ENCODE measurements around the gene MCF2L.

Gene MCF2L

DNA sequence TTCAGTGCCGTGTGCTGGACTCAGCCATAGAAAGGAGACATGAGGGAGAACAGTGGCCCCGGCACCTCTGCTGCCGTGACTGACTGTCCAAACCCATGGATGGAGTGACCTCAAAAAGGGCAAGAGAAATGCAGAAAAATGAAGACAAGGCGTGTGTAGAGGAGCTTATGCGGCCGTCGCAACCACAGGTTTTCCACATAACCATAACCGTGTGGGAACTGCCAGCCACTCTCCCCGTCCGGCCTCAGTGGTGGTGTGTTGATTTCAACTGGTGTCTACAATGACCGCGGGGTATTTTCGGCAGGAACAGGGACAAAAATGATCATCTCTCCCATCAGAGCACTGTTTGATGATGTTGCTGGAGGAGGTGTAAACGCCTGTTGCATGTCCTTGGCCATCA lies 93.7 kb downstream of the MCF2L start:
- peaks cover 0 to 17% of the 10 kb centered on the region in 2 experiments for H3K27me3 ChIP-seq (ENCODE audit: control insufficient read depth in 1 of 2, insufficient read depth in 1 of 2, low read length in 2 of 2)
- H3K4me1 ChIP-seq (ENCODE audit: control insufficient read depth, insufficient read depth, low read depth, low read length) = peaks cover 3% of the 10 kb centered on the region
- no peak overlapping the region for H3K4me2 ChIP-seq (ENCODE audit: low read length, poor library complexity, severe bottlenecking)
- no peaks in the 10 kb centered on the region for H3K79me1 ChIP-seq (replicated peaks; ENCODE audit: low read length, poor library complexity, severe bottlenecking)
- H3K23ac ChIP-seq (ENCODE audit: low read length in 2 of 2) = no peak overlapping the region
- H3K4ac ChIP-seq (ENCODE audit: low read depth in 1 of 2, low read length in 2 of 2) = no peak overlapping the region
- H3K14ac ChIP-seq (ENCODE audit: low read length in 2 of 2) = no peak overlapping the region
- no peak overlapping the region for H2AFZ ChIP-seq (ENCODE audit: low read depth, low read length)
- H2BK5ac ChIP-seq (ENCODE audit: low read depth, low read length, poor library complexity, severe bottlenecking) = no peak overlapping the region
- no peak overlapping the region for H3K4me3 ChIP-seq (ENCODE audit: insufficient read depth in 1 of 2, low read depth in 1 of 2, low read length in 2 of 2)
- no peak overlapping the region for H3K9ac ChIP-seq (ENCODE audit: low read length)
- H4K8ac ChIP-seq (ENCODE audit: low read length) = no peak overlapping the region
- DNase-seq = no peak
- 89% methylated on average over 14 of the region's 14 CpGs for WGBS
- H3K36me3 ChIP-seq (ENCODE audit: control insufficient read depth in 1 of 2, insufficient read depth in 2 of 2, low read depth in 1 of 2, low read length in 2 of 2) = no peaks in the 10 kb centered on the region
- H3K27ac ChIP-seq (ENCODE audit: low read length, poor library complexity, severe bottlenecking) = no peak overlapping the region
- no peak overlapping the region for H2BK12ac ChIP-seq (ENCODE audit: low read length in 2 of 2)
- H2AK5ac ChIP-seq (ENCODE audit: low read length, severe bottlenecking) = no peak overlapping the region
- H4K91ac ChIP-seq (ENCODE audit: low read length) = no peak overlapping the region
- H2BK120ac ChIP-seq (ENCODE audit: low read depth, low read length) = no peak overlapping the region
- H3K18ac ChIP-seq (ENCODE audit: low read depth in 1 of 2, low read length in 2 of 2) = no peak overlapping the region
- no peak overlapping the region for H2BK15ac ChIP-seq (ENCODE audit: low read depth, poor library complexity, severe bottlenecking)
- H3K9me3 ChIP-seq (ENCODE audit: control insufficient read depth, low read length) = no peaks in the 10 kb centered on the region

DNA sequence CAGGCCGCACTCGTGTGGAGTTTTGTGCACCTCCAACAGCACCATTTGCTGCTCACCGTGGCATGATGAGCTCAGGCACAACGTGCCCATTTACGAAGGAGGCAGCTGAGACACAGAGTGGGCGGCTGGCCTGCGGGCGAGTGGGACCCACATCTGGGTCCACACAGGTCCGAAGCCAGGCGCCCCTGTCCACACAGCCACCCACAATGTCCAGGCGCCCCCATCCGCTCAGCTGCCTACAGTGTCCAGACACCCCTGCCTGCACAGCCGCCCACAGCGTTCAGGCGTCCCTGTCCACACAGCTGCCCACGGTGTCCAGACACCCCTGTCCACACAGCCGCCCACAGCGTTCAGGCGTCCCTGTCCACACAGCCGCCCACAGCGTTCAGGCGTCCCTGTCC lies 94.1 kb downstream of the MCF2L start:
- Histone ChIP-seq H3K14ac (ENCODE audit: low read length in 2 of 2) (no peak overlapping the region), H3K23ac (ENCODE audit: low read length in 2 of 2) (no peak overlapping the region), H2BK120ac (ENCODE audit: low read depth, low read length) (no peak overlapping the region), H2BK15ac (ENCODE audit: low read depth, poor library complexity, severe bottlenecking) (no peak overlapping the region), H4K91ac (ENCODE audit: low read length) (no peak overlapping the region), H3K79me1 (replicated peaks; ENCODE audit: low read length, poor library complexity, severe bottlenecking) (no peaks in the 10 kb centered on the region), H3K36me3 (ENCODE audit: control insufficient read depth in 1 of 2, insufficient read depth in 2 of 2, low read depth in 1 of 2, low read length in 2 of 2) (no peaks in the 10 kb centered on the region), H3K9ac (ENCODE audit: low read length) (no peak overlapping the region), H2BK12ac (ENCODE audit: low read length in 2 of 2) (no peak overlapping the region), H2AFZ (ENCODE audit: low read depth, low read length) (no peak overlapping the region), H3K9me3 (ENCODE audit: control insufficient read depth, low read length) (no peaks in the 10 kb centered on the region), H3K4me1 (ENCODE audit: control insufficient read depth, insufficient read depth, low read depth, low read length) (peaks cover 3% of the 10 kb centered on the region), H3K18ac (ENCODE audit: low read depth in 1 of 2, low read length in 2 of 2) (no peak overlapping the region), H4K8ac (ENCODE audit: low read length) (no peak overlapping the region), H2AK5ac (ENCODE audit: low read length, severe bottlenecking) (no peak overlapping the region), H3K27me3 (ENCODE audit: control insufficient read depth in 1 of 2, insufficient read depth in 1 of 2, low read length in 2 of 2) (peaks cover 0 to 17% of the 10 kb centered on the region in 2 experiments), H3K4me2 (ENCODE audit: low read length, poor library complexity, severe bottlenecking) (no peak overlapping the region), H3K4ac (ENCODE audit: low read depth in 1 of 2, low read length in 2 of 2) (no peak overlapping the region), H3K27ac (ENCODE audit: low read length, poor library complexity, severe bottlenecking) (no peak overlapping the region), H3K4me3 (ENCODE audit: insufficient read depth in 1 of 2, low read depth in 1 of 2, low read length in 2 of 2) (no peak overlapping the region), H2BK5ac (ENCODE audit: low read depth, low read length, poor library complexity, severe bottlenecking) (no peak overlapping the region)
- 93% methylated on average over 22 of the region's 22 CpGs for WGBS
- DNase-seq = no peak

DNA sequence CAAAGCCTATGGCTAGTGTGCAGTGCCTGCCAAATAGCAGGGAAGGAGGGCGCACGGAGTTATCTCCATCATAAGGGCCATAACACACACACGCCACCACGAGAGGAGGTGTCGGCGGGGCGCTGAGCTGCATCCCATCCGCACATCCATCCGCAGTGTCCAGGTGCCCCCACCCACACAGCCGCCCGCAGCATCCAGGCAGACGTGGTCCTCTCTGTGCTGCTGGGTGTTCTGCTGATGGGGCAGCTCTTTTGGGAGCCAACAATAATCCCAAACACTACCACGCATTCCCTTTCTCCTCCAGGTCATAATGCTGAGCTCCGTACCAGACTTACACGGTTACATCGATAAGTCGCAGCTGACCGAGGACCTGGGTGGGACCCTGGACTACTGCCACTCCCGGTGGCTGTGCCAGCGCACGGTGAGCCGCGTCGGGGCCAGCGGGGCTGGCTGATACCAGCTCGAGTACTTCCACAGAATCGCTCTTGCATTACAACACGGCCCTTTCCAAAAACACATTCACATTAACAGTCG lies 95.1 kb downstream of the MCF2L start:
- no peak overlapping the region for H3K14ac ChIP-seq (ENCODE audit: low read length in 2 of 2)
- no peak overlapping the region for H4K91ac ChIP-seq (ENCODE audit: low read length)
- H2BK15ac ChIP-seq (ENCODE audit: low read depth, poor library complexity, severe bottlenecking) = no peak overlapping the region
- H3K79me1 ChIP-seq (replicated peaks; ENCODE audit: low read length, poor library complexity, severe bottlenecking) = no peaks in the 10 kb centered on the region
- no peaks in the 10 kb centered on the region for H3K36me3 ChIP-seq (ENCODE audit: control insufficient read depth in 1 of 2, insufficient read depth in 2 of 2, low read depth in 1 of 2, low read length in 2 of 2)
- no peak for DNase-seq
- H3K4me2 ChIP-seq (ENCODE audit: low read length, poor library complexity, severe bottlenecking) = no peak overlapping the region
- H3K27me3 ChIP-seq (ENCODE audit: control insufficient read depth in 1 of 2, insufficient read depth in 1 of 2, low read length in 2 of 2) = peaks cover 0 to 16% of the 10 kb centered on the region in 2 experiments
- no peak overlapping the region for H3K23ac ChIP-seq (ENCODE audit: low read length in 2 of 2)
- 90% methylated on average over 21 of the region's 29 CpGs for WGBS
- H3K27ac ChIP-seq (ENCODE audit: low read length, poor library complexity, severe bottlenecking) = no peak overlapping the region
- H2AK5ac ChIP-seq (ENCODE audit: low read length, severe bottlenecking) = no peak overlapping the region
- H3K4me1 ChIP-seq (ENCODE audit: control insufficient read depth, insufficient read depth, low read depth, low read length) = peaks cover 3% of the 10 kb centered on the region
- H2AFZ ChIP-seq (ENCODE audit: low read depth, low read length) = no peak overlapping the region
- H3K18ac ChIP-seq (ENCODE audit: low read depth in 1 of 2, low read length in 2 of 2) = peak overlapping the region in 1 of 2 experiments; percentile 23
- peak overlapping the region in 1 of 2 experiments; percentile 79 for H3K4me3 ChIP-seq (ENCODE audit: insufficient read depth in 1 of 2, low read depth in 1 of 2, low read length in 2 of 2)
- peak overlapping the region; percentile 86 for H3K9ac ChIP-seq (ENCODE audit: low read length)
- no peak overlapping the region for H4K8ac ChIP-seq (ENCODE audit: low read length)
- H2BK120ac ChIP-seq (ENCODE audit: low read depth, low read length) = no peak overlapping the region
- no peak overlapping the region for H3K4ac ChIP-seq (ENCODE audit: low read depth in 1 of 2, low read length in 2 of 2)
- no peak overlapping the region for H2BK12ac ChIP-seq (ENCODE audit: low read length in 2 of 2)
- H2BK5ac ChIP-seq (ENCODE audit: low read depth, low read length, poor library complexity, severe bottlenecking) = no peak overlapping the region
- no peaks in the 10 kb centered on the region for H3K9me3 ChIP-seq (ENCODE audit: control insufficient read depth, low read length)

DNA sequence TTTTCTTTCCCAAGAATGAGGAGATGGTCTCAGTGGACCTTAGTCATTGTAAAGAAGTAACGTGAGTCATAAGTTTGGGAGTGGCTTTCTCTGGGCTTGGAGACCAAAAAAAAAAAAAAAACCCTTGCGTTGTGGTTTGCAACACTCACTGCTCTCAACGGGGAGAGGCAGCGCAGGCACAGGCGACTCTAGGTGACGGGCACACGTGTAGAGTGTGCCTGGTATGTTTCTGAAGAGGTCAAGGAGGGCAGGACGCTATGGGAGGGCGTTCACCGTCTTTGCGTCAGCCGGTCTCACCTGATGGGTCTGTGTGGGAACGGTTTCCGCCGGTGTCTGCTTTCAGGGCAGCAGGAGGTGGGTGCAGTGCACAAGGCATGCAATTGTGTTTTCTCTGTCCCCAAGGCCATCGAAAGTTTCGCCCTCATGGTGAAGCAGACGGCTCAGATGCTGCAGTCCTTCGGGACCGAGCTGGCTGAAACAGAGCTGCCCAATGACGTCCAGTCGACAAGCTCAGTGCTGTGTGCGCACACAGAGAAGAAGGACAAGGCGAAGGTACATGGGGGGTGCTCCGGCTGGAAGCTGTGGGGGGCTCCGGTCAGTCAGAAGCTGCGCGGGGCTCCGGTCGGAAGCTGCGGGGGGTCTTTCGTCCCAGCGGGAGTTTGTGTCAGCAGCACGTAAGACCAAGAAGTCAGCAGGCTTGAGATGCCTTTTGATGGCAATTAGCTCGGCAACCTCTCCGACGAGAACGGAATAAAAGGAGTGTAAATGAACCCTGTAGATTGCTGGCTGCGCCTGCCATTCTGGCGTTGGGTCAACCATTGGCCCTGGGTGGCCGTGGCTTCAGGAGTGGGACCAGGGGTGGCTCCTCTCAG lies 95.8 kb downstream of the MCF2L start:
- H3K9ac ChIP-seq (ENCODE audit: low read length) = peak overlapping the region; percentile 86
- H3K4me3 ChIP-seq (ENCODE audit: insufficient read depth in 1 of 2, low read depth in 1 of 2, low read length in 2 of 2) = peak overlapping the region in 1 of 2 experiments; percentile 79
- no peak overlapping the region for H2BK5ac ChIP-seq (ENCODE audit: low read depth, low read length, poor library complexity, severe bottlenecking)
- H3K23ac ChIP-seq (ENCODE audit: low read length in 2 of 2) = no peak overlapping the region
- no peak overlapping the region for H3K14ac ChIP-seq (ENCODE audit: low read length in 2 of 2)
- WGBS = 80% methylated on average over 41 of the region's 41 CpGs
- H4K8ac ChIP-seq (ENCODE audit: low read length) = no peak overlapping the region
- H4K91ac ChIP-seq (ENCODE audit: low read length) = no peak overlapping the region
- no peaks in the 10 kb centered on the region for H3K36me3 ChIP-seq (ENCODE audit: control insufficient read depth in 1 of 2, insufficient read depth in 2 of 2, low read depth in 1 of 2, low read length in 2 of 2)
- no peak overlapping the region for H3K27ac ChIP-seq (ENCODE audit: low read length, poor library complexity, severe bottlenecking)
- peak; percentile 49 for DNase-seq
- H3K9me3 ChIP-seq (ENCODE audit: control insufficient read depth, low read length) = no peaks in the 10 kb centered on the region
- H2AK5ac ChIP-seq (ENCODE audit: low read length, severe bottlenecking) = no peak overlapping the region
- H3K4me1 ChIP-seq (ENCODE audit: control insufficient read depth, insufficient read depth, low read depth, low read length) = peaks cover 3% of the 10 kb centered on the region
- no peaks in the 10 kb centered on the region for H3K79me1 ChIP-seq (replicated peaks; ENCODE audit: low read length, poor library complexity, severe bottlenecking)
- H2BK15ac ChIP-seq (ENCODE audit: low read depth, poor library complexity, severe bottlenecking) = no peak overlapping the region
- no peak overlapping the region for H3K18ac ChIP-seq (ENCODE audit: low read depth in 1 of 2, low read length in 2 of 2)
- no peak overlapping the region for H3K4ac ChIP-seq (ENCODE audit: low read depth in 1 of 2, low read length in 2 of 2)
- peaks cover 0 to 15% of the 10 kb centered on the region in 2 experiments for H3K27me3 ChIP-seq (ENCODE audit: control insufficient read depth in 1 of 2, insufficient read depth in 1 of 2, low read length in 2 of 2)
- no peak overlapping the region for H2BK120ac ChIP-seq (ENCODE audit: low read depth, low read length)
- H2BK12ac ChIP-seq (ENCODE audit: low read length in 2 of 2) = no peak overlapping the region
- H3K4me2 ChIP-seq (ENCODE audit: low read length, poor library complexity, severe bottlenecking) = no peak overlapping the region
- no peak overlapping the region for H2AFZ ChIP-seq (ENCODE audit: low read depth, low read length)

Data from mesenchymal stem cell (in vitro differentiated cells and primary cell).